ENCODE data around the gene NELL1.

NELL1 gene

GRCh38 chr11:20640401-20640800 is 29.0 kb upstream of the NELL1 start:
- TF ChIP-seq CTCF (IDR thresholded peaks at IDR 0.05; ENCODE audit: control insufficient read depth, insufficient read depth, low read depth, low read length, missing control alignments), result no peak
- no peak overlapping the region for H3K4me3 ChIP-seq (ENCODE audit: control insufficient read depth, low read depth, low read length)
- no peak for DNase-seq (ENCODE audit: low read depth)

GRCh38 chr11:20644360-20644759 is 25.0 kb upstream of the NELL1 start:
- TF ChIP-seq CTCF (IDR thresholded peaks at IDR 0.05; ENCODE audit: control insufficient read depth, insufficient read depth, low read depth, low read length, missing control alignments), result no peak
- no peak for DNase-seq (ENCODE audit: low read depth)

GRCh38 chr11:20647976-20648565 is 21.3 kb upstream of the NELL1 start:
- peak; percentile 8 for DNase-seq (ENCODE audit: low read depth)

More at GRCh38 chr11:20644360-20644759, 25.0 kb upstream of the NELL1 start:
- no peak overlapping the region for H3K4me3 ChIP-seq (ENCODE audit: control insufficient read depth, low read depth, low read length)

GRCh38 chr11:20652150-20652806 is 17.1 kb upstream of the NELL1 start:
- DNase-seq (ENCODE audit: low read depth), result no peak
- no peak for TF ChIP-seq CTCF (IDR thresholded peaks at IDR 0.05; ENCODE audit: control insufficient read depth, insufficient read depth, low read depth, low read length, missing control alignments)
- no peak overlapping the region for H3K4me3 ChIP-seq (ENCODE audit: control insufficient read depth, low read depth, low read length)

More at GRCh38 chr11:20647976-20648565, 21.3 kb upstream of the NELL1 start:
- no peak overlapping the region for H3K4me3 ChIP-seq (ENCODE audit: control insufficient read depth, low read depth, low read length)
- peak; percentile 84 for TF ChIP-seq CTCF (IDR thresholded peaks at IDR 0.05; ENCODE audit: control insufficient read depth, insufficient read depth, low read depth, low read length, missing control alignments)

GRCh38 chr11:20654038-20654437 is 15.3 kb upstream of the NELL1 start:
- no peak overlapping the region for H3K4me3 ChIP-seq (ENCODE audit: control insufficient read depth, low read depth, low read length)
- DNase-seq (ENCODE audit: low read depth), result no peak
- TF ChIP-seq CTCF (IDR thresholded peaks at IDR 0.05; ENCODE audit: control insufficient read depth, insufficient read depth, low read depth, low read length, missing control alignments), result no peak

- TF ChIP-seq CTCF (IDR thresholded peaks at IDR 0.05; ENCODE audit: control insufficient read depth, insufficient read depth, low read depth, low read length, missing control alignments), result no peak
- DNase-seq (ENCODE audit: low read depth), result no peak
- no peak overlapping the region for H3K4me3 ChIP-seq (ENCODE audit: control insufficient read depth, low read depth, low read length)
Observed at GRCh38 chr11:20656901-20657300, 12.5 kb upstream of the NELL1 start.
